PC-9 (cell line): ENCODE measurements around the gene PALLD. TPM values are rescaled to one million over a fixed set of nuclear protein-coding genes. Genes with fewer than 3 reads are reported as not detected.
A peak's percentile ranks its signal among the peaks of the same experiment; 100 is the strongest.

Source experiments
- BruUV-seq: library from RNA; stranded (reverse); fragments of 400-500 nt; replicated peaks from 2 replicates; lab custom pipeline; 2021; lab: Mats Ljungman, UMichigan
- CTCF ChIA-PET: fragments of 300-600 bp; sonication (Branson Sonifier 250); formaldehyde crosslinking; loops from one replicate; lab custom pipeline; 2022; ENCODE audit warnings: antibody characterized with exemption; lab: Charles Lee
- POLR2A ChIA-PET: fragments of 300-600 bp; sonication (Branson Sonifier 250); formaldehyde crosslinking; loops from one replicate; lab custom pipeline; 2022; ENCODE audit warnings: antibody characterized with exemption; ENCODE audit not compliant: unreplicated experiment; lab: Charles Lee
- DNase-seq, 2 experiments: peaks; one replicate each; pipeline versions ENCODE4 v3.0.0 to v3.0.0-alpha.2; 2015 to 2022; ENCODE audit warnings: mixed read lengths in 1 of 2
- H2AFZ ChIP-seq: fragments of 200-600 bp; sonication (generic); 2 replicates; pipeline ENCODE4 v1.8.1; 2017; ENCODE audit warnings: antibody characterized with exemption
- H3F3A ChIP-seq: fragments of 200-600 bp; sonication (generic); 2 replicates; pipeline ENCODE4 v1.8.1; 2017; ENCODE audit warnings: antibody characterized with exemption, mild to moderate bottlenecking, low read depth; ENCODE audit not compliant: insufficient read depth
- H3K27ac ChIP-seq: fragments of 200-600 bp; sonication (generic); 2 replicates; pipeline ENCODE4 v1.6.1; 2016; ENCODE audit warnings: mixed run types
- H3K27me3 ChIP-seq: fragments of 200-600 bp; sonication (generic); 2 replicates; pipeline ENCODE4 v1.6.1; 2016; ENCODE audit warnings: low read depth, mixed run types; ENCODE audit not compliant: insufficient read depth
- H3K36me3 ChIP-seq: fragments of 200-600 bp; sonication (generic); 2 replicates; pipeline ENCODE4 v1.6.1; 2016; ENCODE audit warnings: low read depth, mixed run types
- H3K4me1 ChIP-seq: fragments of 200-600 bp; sonication (generic); replicated peaks from 2 replicates; pipeline ENCODE4 v1.6.1; 2016; ENCODE audit warnings: mixed run types; ENCODE audit not compliant: insufficient read depth
- H3K4me2 ChIP-seq: fragments of 200-600 bp; sonication (generic); 2 replicates; pipeline ENCODE4 v1.6.1; 2017; ENCODE audit warnings: mixed run types
- H3K4me3 ChIP-seq: fragments of 200-600 bp; sonication (generic); 2 replicates; pipeline ENCODE4 v1.6.1; 2016; ENCODE audit warnings: mixed run types
- H3K79me2 ChIP-seq: fragments of 200-600 bp; sonication (generic); 2 replicates; pipeline ENCODE4 v1.6.1; 2017; ENCODE audit warnings: low read depth, mixed run types
- H3K9me2 ChIP-seq: fragments of 200-600 bp; sonication (generic); 2 replicates; pipeline ENCODE4 v1.8.1; 2017; ENCODE audit warnings: mild to moderate bottlenecking; ENCODE audit not compliant: insufficient read depth
- H3K9me3 ChIP-seq: fragments of 200-600 bp; sonication (generic); 2 replicates; pipeline ENCODE4 v1.8.1; 2016; ENCODE audit warnings: low read depth; ENCODE audit not compliant: insufficient read depth
- H4K20me1 ChIP-seq: fragments of 200-600 bp; sonication (generic); 2 replicates; pipeline ENCODE4 v1.8.1; 2017; ENCODE audit not compliant: insufficient read depth
- EZH2 ChIP-seq: fragments of 200-600 bp; sonication (generic); IDR thresholded peaks from 2 replicates; pipeline ENCODE4 v1.8.0; 2017; ENCODE audit warnings: antibody characterized with exemption, low read depth
- intact Hi-C: fragments of 100-400 bp; cut with micrococcal nuclease; formaldehyde crosslinking; loops from one replicate; pipeline ENCODE4 v1.10.0; 2022; ENCODE audit not compliant: unreplicated experiment
- total RNA-seq: library from RNA; stranded (reverse); gene quantifications from 2 replicates; pipeline ENCODE4 v1.2.3, GENCODE V29; 2021
- TF ChIP-seq, protein P1 (sequence below): fragments of 200-600 bp; sonication (generic); conservative IDR thresholded peaks from 2 replicates; pipeline ENCODE4 v1.6.1; 2017; ENCODE audit warnings: mixed run types, antibody characterized with exemption, mild to moderate bottlenecking, moderate library complexity

Gene PALLD
- total RNA-seq, 1 experiment from 2014 or later: 156 TPM

DNA sequence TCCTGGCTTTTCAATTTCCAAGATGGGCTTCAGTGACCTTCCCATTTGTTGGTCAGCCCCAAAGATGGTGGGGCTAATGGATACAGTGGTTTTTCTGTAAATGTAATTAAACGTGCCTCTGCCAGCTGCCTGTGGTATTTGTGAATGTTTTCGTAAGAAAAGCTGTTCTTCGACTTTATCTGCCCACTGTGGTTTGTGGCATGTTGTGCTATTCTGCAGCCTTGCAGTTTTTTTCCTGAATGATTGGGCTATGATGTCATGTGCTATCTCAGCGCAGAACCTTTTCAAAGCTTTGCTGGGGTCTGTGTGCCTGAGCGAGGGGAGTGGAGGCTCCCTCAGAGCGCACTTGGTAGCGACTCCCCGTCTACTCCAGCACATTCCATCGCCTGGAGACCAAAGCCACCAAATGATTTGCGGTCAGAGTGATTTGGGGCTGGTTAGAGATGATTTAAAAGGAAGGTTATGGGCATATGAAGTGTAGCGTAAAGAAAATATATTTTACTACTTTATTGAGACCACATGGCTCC, 137.5 kb downstream of the PALLD start:
- Histone ChIP-seq H3K9me3 (no peaks in the 10 kb centered on the region), H3K4me1 (peaks cover 76% of the 10 kb centered on the region), H3K4me3 (peak overlapping the region; percentile 92; the same call in 1 of the 2 replicates), H3K79me2 (peaks cover 39% of the 10 kb centered on the region), H3F3A (peaks cover 39% of the 10 kb centered on the region), H3K36me3 (no peaks in the 10 kb centered on the region), H3K4me2 (peak overlapping the region; percentile 99), H3K27ac (peak overlapping the region; percentile 75), H3K9me2 (no peaks in the 10 kb centered on the region), H4K20me1 (no peaks in the 10 kb centered on the region), H2AFZ (0 out of 2 replicates have a peak overlapping the region, but pooled peaks have one; percentile 15), H3K27me3 (no peaks in the 10 kb centered on the region)
- peak; percentile 59 to 61 for DNase-seq
- POLR2A ChIA-PET: interaction anchor here (0.6 to 1.3 kb wide), 3 partner anchors 15 to 525 kb away, joined by 3 to 6 read pairs (median 5); no protein-coding TSS in a partner anchor
- BruUV-seq: no TSS peak
- intact Hi-C loops: loop anchor here (1.0 to 10.0 kb wide), 6 partner anchors 22 to 243 kb away; no protein-coding TSS in a partner anchor
- CTCF ChIA-PET: interaction anchor here (0.7 kb wide), 1 partner anchor 49 kb away, joined by 3 read pairs; no protein-coding TSS in a partner anchor
- no peak for TF ChIP-seq EZH2
- TF ChIP-seq, protein P1, sequence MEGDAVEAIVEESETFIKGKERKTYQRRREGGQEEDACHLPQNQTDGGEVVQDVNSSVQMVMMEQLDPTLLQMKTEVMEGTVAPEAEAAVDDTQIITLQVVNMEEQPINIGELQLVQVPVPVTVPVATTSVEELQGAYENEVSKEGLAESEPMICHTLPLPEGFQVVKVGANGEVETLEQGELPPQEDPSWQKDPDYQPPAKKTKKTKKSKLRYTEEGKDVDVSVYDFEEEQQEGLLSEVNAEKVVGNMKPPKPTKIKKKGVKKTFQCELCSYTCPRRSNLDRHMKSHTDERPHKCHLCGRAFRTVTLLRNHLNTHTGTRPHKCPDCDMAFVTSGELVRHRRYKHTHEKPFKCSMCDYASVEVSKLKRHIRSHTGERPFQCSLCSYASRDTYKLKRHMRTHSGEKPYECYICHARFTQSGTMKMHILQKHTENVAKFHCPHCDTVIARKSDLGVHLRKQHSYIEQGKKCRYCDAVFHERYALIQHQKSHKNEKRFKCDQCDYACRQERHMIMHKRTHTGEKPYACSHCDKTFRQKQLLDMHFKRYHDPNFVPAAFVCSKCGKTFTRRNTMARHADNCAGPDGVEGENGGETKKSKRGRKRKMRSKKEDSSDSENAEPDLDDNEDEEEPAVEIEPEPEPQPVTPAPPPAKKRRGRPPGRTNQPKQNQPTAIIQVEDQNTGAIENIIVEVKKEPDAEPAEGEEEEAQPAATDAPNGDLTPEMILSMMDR: no peak

DNA sequence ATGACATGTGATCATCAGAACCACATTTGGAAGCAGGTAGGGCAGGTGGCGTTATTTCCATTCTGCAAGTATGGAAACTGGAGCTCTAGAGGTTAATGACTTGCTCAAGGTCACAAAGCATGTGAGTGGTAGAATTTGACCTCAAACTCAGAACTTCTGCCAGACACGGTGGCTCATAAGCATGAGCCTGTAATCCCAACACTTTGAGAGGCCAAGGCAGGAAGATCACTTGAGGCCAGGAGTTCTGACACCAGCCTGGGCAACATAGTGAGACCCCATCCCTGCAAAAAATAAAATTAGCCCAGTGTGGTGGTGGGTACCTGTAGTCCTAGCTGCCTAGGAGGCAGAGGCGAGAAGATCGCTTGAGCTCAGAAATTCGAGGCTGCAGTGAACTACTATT, 139.2 kb downstream of the PALLD start:
- H3K4me1 ChIP-seq: peaks cover 62% of the 10 kb centered on the region
- peak overlapping the region; percentile 92 for H3K27ac ChIP-seq
- H4K20me1 ChIP-seq: no peaks in the 10 kb centered on the region
- no peaks in the 10 kb centered on the region for H3K36me3 ChIP-seq
- CTCF ChIA-PET: no interaction called here
- no peak overlapping the region for H3K4me3 ChIP-seq
- H3K9me3 ChIP-seq: no peaks in the 10 kb centered on the region
- no peaks in the 10 kb centered on the region for H3K9me2 ChIP-seq
- DNase-seq: no peak
- peaks cover 39% of the 10 kb centered on the region for H3K79me2 ChIP-seq
- H3F3A ChIP-seq: peaks cover 39% of the 10 kb centered on the region
- BruUV-seq: no TSS peak
- TF ChIP-seq, protein P1: no peak
- no peak for TF ChIP-seq EZH2
- POLR2A ChIA-PET: interaction anchor here (0.7 kb wide), 1 partner anchor 157 kb away, joined by 3 read pairs; no protein-coding TSS in a partner anchor
- H2AFZ ChIP-seq: no peak overlapping the region
- peak overlapping the region; percentile 74 for H3K4me2 ChIP-seq
- no peaks in the 10 kb centered on the region for H3K27me3 ChIP-seq
- intact Hi-C loops: loop anchor here (10.0 kb wide), 1 partner anchor 159 kb away; no protein-coding TSS in a partner anchor

DNA sequence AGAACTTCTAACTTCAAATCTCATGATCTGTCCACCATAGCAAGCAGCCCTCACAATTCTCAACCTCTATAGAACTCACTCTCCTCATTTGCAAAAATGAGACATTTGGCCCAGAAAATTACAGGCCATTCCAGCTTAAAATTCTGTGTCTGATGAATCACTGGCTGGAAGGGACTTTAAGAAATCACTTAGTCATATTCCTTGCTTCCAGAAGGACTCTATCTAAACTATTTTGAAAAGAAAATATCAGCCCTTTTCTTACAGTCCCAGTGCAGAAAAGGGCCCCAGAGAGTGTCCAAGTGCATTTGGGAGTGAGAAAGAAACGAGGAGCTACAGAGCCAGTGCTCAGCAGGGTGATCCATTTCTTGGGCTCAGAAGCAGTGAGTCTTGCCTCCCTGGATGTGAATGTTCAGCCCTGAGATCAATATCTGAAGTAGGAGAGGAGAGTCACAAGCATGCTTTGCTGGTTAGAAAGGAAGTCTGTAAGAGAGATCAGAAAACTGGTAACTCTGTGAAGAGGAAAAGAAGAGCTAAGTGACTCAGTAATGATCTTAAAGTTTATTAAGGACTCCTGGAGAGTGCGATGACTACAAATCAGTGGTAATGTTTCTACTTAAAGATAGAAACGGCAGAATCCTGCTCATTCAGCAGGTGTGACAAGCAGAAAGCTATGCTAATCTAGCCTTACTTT, 139.8 kb downstream of the PALLD start:
- no TSS peak for BruUV-seq
- H3K4me1 ChIP-seq: peaks cover 59% of the 10 kb centered on the region
- POLR2A ChIA-PET: interaction anchor here (0.6 to 0.7 kb wide), 4 partner anchors 14 to 195 kb away, joined by 3 to 8 read pairs (median 4); no protein-coding TSS in a partner anchor

More for the DNA sequence above, 139.8 kb downstream of the PALLD start:
- H3K9me2 ChIP-seq: no peaks in the 10 kb centered on the region
- CTCF ChIA-PET: interaction anchor here (0.7 to 1.3 kb wide), 2 partner anchors 32 to 51 kb away, joined by 3 read pairs; no protein-coding TSS in a partner anchor
- peak overlapping the region; percentile 92 for H3K27ac ChIP-seq
- intact Hi-C loops: loop anchor here (10.0 kb wide), 1 partner anchor 158 kb away; no protein-coding TSS in a partner anchor
- H4K20me1 ChIP-seq: no peaks in the 10 kb centered on the region
- DNase-seq: peak in 1 of 2 experiments; percentile 61
- H3K27me3 ChIP-seq: no peaks in the 10 kb centered on the region
- peak overlapping the region; percentile 34; the same call in 1 of the 2 replicates for H3K4me3 ChIP-seq
- TF ChIP-seq, protein P1: no peak
- TF ChIP-seq EZH2: no peak
- H3F3A ChIP-seq: peaks cover 38% of the 10 kb centered on the region
- H3K36me3 ChIP-seq: no peaks in the 10 kb centered on the region
- H3K4me2 ChIP-seq: peak overlapping the region; percentile 74
- no peaks in the 10 kb centered on the region for H3K9me3 ChIP-seq
- H2AFZ ChIP-seq: peak overlapping the region; percentile 78
- H3K79me2 ChIP-seq: peaks cover 39% of the 10 kb centered on the region
